HG03175 (cell line): ENCODE data around the gene MYF5.
A peak's percentile ranks its signal among the peaks of the same experiment; 100 is the strongest.
"Not testable (repeated sequence)": the region's sequence is repeated elsewhere in the genome, so short reads cannot be mapped to it uniquely, and the experiment has no call there.

Experiments used
- ATAC-seq: cut with Tn5 transposase; IDR thresholded peaks from one replicate; pipeline ENCODE4 v1.9.1; 2021; ENCODE audit warnings: mild to moderate bottlenecking, moderate library complexity; ENCODE audit not compliant: unreplicated experiment

Gene MYF5

DNA sequence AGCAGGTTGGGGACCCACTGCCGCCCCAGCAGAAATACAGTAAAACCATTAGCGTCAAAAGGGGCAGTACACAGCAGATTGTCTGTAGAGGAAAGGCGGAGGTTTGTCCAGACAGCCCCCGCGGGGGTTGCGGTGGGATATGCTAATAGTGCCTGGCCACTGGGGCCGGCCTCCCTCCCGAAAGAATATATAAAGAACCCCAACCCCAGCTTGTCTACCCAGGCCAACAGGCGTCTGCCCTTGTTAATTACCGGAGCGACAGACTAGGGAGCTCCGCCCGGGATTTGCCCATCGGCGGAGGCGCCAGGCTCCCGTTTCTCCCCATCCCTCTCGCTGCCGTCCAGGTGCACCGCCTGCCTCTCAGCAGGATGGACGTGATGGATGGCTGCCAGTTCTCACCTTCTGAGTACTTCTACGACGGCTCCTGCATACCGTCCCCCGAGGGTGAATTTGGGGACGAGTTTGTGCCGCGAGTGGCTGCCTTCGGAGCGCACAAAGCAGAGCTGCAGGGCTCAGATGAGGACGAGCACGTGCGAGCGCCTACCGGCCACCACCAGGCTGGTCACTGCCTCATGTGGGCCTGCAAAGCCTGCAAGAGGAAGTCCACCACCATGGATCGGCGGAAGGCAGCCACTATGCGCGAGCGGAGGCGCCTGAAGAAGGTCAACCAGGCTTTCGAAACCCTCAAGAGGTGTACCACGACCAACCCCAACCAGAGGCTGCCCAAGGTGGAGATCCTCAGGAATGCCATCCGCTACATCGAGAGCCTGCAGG is at the start of gene MYF5:
MYF5 (plus strand) TSS at position 217 of the 774 bp plus-strand sequence; CDS start at position 369, 152 bp downstream.
- no peak for ATAC-seq

DNA sequence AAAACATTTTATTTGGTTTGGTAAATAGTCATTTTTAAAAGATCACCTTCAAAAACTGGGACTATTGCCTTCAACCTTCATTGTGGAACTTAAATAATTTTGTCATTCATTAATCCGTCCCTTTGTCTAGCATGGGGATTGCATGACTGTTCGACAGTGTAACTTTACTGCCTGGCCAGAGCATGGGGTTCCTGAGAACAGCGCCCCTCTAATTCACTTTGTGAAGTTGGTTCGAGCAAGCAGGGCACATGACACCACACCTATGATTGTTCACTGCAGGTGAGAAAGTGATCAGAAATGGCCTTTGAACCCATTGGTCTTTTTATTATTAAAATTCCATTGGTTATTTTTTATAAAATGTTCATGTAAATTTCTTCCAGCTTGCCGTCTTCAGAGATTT is 46.5 kb upstream of the MYF5 start:
- ATAC-seq, result no peak

DNA sequence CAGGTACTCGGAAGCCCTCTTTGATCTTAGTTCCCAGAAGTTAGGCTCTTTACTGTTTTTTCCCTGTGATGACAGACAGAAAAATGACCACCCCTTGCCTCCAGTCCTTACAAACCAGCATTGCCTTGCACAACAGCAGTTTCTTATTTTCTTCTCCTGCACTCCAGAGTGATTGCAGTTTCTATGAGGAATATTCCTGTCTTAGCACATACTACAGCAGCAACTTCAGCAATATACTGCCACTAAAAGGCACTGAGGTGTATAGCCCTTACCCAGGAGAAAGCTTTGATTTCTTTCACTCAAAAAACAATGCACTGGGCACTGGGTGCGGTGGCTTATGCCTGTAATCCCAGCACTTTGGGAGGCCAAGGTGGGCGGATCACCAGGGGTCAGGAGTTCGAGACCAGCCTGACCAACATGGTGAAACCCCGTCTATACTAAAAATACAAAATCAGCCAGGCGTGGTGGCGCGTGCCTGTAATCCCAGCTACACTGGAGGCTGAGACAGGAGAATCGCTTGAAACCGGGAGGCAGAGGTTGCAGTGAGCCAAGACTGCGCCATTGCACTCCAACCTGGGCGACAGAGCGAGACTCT is 40.6 kb upstream of the MYF5 start:
- ATAC-seq, result not testable (repeated sequence)

DNA sequence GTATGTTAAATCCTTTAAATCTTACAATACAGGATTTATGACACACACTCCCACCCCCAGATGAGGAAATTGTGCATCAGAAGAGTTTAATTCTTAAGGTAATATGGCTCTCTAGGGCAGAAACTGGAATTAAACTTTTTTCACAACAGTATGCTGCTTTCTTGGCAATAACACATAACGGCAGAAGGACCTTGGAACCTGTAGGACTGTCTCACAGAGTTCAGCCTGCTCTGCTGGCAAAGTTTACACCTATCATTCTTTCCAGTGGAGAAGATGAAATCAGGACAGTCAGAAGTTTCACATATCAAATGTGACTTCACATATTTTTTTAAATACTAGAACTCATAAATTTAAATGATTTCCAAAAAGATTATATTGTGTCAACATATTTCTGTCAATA is 39.9 kb upstream of the MYF5 start:
- ATAC-seq, result no peak

DNA sequence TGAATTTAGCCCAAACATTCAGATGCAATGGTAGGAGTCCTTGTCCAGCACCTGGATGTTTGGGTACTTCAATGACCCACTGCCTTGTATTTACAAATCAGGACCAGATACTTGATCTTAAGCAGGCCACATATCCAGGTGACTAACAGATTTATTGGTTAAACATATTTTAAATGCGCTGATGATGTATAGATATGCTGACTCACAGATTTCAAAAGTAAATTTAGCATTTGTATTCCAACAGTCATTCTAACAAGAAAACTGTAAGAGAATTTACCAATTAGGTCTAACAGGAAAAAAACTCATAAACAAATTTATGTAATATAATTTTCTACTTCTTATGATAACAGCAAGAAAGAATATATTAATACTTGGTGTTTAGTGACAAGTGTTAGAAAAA is 38.7 kb upstream of the MYF5 start:
- ATAC-seq, result no peak

DNA sequence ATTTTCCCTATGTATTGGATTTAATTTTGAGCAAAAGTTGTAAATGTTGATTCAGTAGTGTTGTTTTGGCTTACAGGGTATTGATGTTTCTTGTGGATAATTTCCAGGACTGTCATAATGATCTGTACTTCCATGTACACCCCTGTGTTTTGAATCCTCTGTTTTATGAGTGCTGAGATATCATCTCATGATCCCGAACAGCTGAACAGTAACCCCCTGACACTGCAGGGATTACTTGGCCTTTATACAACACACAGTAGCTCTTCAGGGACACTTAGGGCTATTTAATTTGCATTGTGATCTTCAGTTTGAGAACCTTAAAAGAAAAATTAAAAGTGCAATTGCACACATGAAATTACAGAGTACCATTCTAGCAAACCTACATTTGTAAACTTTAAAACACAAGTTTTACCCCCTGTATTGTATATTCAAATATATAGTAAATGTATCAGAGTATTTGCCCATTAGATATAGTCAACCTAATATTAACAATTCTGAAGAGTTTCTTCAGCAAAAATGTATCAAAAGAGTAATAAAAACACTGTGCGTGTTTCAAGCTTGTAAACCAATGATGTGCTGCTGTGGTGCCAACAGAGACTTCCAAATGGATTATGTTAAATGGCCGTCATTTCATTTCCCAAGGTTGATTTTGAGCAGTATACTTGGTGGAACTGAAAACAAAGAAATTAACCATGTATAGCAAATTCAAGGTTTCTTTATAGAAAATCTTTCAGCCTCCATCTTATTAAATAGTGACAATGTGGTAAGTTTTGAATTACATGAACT is 37.2 kb upstream of the MYF5 start:
- ATAC-seq, result no peak

DNA sequence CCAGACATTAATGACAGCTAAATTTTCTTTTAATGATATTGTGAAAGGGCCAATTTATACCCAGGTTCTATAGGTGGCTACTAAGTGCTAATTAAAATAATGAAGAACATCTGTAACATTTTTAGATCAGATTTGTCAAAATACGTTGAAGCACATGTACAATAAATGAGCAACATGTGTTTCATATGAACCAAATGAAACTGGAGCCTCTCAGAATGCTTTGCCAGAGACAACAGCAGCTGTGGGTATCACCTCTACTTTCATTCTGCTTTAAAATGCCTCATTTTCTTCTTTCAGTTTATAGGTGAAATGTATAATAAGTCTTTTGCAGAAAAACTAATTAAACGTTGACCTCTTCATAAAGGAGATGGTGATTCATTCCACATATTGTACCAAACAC is 35.4 kb upstream of the MYF5 start:
- ATAC-seq, result peak; percentile 70

DNA sequence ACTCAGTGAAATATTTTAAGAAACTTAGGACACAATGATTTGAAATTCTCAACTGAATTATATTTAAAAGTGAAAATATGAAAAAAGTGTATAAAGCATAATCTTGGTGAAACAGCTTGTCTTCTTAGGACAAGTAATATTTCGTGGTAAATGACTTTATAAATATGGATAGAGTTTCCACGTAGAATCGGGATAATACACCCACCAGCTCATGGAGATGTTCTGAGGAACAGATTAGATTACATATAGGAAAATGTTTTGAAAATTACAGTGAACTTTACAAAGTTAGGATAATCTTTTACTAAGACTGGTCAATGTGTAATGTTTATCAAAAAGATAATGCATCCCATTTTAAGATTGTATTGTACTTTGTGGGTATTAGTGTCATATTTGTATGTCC is 34.9 kb upstream of the MYF5 start:
- ATAC-seq, result no peak

DNA sequence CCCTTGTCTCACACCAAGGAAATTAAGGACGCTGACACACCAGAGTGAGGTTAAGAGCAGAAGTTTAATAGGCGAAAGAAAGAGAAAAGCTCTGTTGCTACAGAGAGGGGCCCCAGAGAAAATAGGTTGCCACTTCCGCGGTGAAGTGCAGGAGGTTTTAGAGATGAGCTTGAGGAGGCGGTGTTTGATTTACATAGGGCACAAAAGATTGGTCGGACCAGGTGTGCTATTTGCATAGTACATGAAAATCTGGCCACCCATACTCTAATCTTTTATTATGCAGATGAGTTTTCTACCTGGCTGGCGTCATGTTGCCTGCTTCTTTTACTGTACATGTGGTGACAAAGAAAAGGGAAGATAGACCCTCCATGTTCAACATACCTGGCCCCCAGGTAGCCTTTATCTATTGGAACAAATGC is 32.6 kb upstream of the MYF5 start:
- ATAC-seq, result no peak

DNA sequence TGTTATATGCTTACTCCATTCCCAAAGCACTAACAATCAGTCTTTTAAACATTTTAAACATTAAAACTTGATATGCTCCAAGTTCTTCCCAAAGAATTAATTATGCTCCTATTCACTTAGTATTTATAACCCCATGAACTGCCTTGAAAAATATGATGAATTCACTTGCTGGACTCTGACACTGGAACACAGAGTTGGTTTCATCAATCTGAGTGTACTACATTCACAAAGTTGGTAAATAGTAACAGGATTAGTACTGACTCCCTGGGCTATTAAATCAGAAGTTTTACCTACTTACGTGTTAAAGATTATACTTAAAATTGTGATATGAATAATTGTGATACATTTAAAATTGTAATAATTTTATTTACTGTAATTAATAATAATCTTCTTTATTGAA is 26.6 kb upstream of the MYF5 start:
- ATAC-seq, result no peak

DNA sequence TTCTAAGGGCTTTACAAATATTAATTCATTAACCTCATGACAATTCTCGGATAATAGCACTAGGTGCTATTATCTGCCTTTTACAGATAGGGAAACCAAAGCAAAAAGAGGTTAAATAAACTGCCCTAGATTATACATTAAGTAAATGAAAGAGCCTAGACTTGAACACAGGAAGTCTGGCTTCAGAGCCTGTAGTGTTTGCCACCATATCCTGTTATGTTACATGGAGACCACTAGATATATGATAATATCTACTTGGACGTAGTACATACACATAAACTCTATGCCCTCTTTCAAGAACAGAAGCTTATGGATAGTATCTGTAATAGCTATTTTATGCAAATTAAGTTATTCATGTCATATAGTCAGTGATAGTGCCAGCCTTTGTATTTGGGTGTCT is 26.2 kb upstream of the MYF5 start:
- ATAC-seq, result no peak

DNA sequence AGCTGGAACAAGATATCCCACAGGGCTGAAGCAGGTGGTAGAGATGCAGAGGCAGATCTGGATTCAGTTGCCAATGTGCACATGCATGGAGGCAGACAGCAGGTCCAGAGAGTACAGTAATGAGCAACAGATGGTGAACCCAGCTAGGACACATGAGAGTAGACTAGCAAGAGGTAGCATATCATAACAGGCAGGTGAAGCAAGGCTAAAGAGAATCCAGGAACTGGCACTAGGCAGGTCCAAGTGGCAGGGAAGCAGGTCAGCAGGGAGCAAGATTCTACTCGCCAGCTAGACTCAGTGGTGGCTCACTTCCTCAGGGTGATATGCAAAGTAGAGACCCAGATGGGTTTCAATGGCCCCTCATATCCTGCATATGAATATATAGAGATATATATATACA is 24.6 kb upstream of the MYF5 start:
- ATAC-seq, result no peak

DNA sequence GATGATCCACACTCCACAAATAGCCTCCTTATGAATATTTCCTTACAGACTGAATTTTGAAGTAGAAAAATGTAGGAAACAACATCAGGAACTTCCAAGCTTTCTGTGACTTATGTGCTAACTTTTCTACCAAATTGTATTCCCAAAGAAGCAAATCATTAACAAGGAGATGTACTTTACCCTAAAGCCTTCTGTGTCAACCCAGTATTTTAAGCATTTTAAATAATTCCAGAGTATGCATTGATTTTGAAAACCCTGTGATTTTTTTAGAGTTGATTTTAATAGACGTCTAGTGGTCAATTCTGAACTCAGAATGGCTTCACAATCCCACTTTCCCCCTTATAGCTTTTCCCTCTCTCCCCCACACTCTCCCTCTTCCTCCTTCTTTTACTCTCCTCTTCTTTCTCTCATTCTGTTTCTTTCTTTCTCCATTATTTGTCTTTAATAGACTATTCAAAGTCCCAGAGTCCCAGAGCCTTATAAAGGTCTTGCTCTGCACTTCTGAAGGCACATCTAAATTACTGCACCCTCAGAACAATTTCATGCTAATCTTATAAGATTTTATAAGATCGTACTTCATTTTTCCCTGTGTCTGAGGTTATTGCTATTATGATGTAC is 19.3 kb upstream of the MYF5 start:
- no peak for ATAC-seq

DNA sequence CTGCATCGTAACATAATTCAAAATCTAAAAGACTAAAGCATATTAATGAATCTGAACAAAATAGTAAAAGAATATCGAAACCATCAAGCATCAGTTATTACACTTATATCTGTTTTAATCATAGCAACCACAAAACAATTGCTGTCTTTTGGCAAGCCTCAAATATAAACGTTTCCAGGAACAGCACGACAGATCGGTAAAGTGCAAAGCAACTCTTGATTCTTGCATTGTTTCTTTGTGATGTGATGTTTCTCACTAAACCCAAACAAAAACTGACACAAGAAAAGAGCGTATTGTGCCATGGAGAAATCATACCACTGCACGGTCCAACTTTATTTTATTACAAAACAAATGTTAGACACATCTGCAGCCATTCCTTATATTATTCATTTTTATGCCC is 18.5 kb upstream of the MYF5 start:
- no peak for ATAC-seq

DNA sequence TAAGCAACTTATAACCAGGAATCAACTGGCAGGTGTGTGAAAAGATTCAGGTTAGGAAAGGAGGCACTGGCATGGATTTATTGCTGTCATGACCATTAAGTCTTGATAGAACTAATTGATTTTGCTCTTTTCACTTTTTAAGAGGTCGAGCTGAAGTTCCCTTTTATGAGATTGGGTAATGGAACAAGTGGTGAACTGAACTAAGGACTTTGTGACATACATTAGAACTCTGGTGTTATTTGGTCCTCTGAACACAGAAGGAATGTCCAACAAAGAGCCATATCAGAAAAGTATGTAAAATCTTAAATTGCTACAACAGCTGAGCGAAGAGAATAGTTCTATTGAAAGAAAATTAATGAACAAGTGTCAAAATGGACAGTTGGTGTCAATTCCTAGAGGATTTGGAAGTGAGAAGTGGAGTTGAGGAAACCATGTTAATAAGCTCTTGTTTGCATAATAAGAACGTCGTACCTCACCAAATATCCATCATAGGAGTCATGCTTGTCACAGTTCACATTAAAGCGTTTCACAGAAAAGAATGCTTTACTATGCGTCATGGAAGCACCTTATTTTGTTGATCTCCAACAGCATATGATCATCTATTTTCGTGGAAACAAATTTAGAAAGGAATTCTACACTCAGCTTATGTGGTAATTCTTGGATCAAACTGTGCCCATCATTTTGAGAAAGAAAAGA is 17.7 kb upstream of the MYF5 start:
- ATAC-seq, result no peak

DNA sequence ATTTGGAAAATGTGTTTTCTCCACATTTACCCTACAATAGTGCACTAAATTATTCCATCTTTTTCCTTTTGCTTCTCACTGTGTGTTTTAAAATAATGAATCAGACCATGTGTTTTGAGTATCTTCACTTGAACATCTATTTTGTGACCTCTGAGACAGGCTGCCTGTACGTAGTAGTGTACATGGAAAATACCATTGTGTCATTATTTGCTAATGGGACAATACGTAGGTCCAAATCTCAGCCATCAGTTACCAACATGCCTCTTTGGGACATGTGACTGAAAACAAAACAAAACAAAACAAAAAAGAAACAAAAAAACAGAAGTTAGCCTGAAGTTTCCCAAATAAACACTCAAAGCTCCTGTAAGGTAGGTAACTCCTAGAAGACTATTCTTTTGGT is 16.4 kb upstream of the MYF5 start:
- ATAC-seq, result no peak

DNA sequence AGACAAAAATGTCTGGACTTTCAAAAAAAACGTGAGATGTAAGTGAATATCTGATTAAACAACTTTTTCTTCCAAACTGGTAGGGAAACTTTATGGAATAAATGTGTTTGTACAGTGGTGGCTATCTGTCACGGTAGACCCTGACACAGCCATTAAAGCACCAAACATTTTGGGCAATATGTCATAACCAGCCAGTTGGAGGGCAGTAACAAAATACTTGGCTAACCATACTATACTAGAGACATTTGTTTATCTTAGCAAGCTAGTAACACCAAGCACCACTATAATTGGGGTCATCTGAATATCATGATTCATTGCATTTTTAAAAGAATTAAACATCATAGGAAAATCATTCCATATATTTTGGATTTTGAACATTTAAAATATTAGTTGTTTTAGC is 15.3 kb upstream of the MYF5 start:
- ATAC-seq, result no peak

DNA sequence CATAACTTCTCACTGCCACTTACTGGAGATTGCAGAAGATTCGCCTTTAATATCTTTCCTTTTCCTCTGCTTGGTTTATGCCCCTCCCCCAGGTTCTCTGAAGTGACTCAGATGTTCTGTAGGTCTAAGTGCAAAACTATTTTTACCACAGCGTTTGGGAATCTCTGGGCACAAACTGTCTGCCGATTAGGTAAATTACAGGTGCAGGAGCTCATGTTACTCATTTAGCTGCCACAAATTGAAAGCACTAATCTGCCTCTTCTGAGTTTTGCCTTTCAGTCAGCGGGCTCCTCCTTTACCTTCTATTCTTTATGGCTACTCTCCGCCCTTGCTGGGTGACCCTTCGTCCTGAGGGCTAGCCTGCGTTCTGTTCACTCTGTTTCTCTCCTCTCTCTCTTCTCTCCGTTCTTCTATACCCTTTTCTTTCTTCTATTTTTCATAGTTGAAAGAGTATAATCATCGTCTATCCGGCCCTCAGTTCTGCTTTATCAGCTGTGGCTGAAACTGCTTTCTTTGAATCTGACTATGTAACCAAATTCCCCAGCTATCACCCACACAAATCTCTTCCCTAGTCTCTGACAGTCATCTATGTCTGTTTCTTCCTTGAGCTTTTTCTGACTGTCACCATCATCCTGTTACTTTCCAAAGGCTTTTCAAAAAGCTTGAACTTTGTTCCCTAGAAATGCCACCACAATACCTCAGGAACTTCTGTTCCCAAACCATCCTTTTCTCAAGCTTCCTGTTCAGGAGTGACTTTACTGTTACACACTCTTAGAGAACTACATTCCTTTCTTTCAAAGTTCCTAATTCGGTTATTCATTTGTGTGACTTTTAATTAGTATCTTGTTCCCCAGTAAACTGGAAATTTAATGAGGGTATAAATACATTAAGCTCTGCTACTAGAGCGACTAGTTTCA is 13.6 kb upstream of the MYF5 start:
- peak; percentile 58 for ATAC-seq

DNA sequence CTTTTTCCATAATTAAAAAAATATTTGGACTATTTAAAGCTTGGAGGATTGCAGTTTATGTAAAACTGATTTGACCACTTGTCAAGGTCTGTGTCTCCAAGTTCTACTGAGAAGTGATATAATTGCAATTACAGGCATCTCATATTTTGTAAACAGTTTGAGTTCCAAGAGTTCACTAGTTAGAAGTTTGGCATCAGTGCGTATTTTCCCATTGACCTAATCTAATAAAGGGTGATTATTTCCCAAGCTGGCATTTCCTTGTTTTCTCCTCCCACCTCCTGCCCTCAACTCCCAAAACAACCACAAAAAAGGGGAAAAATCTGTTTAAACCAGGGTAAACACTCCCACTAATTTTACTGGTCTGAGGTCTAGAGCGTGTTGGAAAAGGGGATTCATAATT is 12.3 kb upstream of the MYF5 start:
- no peak for ATAC-seq
